Globus pallidus (tissue), 1 donor: ENCODE results near the gene THOC1.
A peak's percentile ranks its signal among the peaks of the same experiment; 100 is the strongest.
"Not testable (repeated sequence)": the region's sequence is repeated elsewhere in the genome, so short reads cannot be mapped to it uniquely, and the experiment has no call there.

Experiments
- DNase-seq: peaks from one replicate; pipeline ENCODE4 v3.0.0-alpha.2; 2015; ENCODE audit warnings: low spot score

The THOC1 gene

GRCh38 chr18:267688-268552 lies at the start of gene THOC1:
THOC1 (minus strand) TSS chr18:268047; CDS start chr18:268019, 28 bp downstream.
- peak; percentile 87 for DNase-seq

DNA sequence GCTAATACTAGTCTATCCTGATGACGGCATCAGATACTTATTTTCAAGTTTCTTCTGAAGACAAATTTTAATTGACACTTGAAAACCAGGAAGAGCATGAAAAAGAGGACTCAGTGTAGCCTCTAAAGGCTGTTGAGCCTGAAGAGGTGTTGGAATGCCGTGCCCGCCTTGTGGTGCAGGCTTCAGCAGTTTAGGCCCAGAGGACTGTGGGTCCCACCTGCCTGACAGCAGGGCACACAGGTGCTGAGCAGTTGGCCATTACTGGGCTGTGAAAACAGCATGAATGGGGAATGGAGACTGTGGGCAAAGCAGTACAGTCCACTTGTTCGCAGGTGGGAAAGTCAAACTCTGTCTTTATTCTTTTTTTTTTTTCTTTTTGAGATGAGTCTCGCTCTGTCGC lies 49.8 kb upstream of the THOC1 start:
- DNase-seq, result no peak

DNA sequence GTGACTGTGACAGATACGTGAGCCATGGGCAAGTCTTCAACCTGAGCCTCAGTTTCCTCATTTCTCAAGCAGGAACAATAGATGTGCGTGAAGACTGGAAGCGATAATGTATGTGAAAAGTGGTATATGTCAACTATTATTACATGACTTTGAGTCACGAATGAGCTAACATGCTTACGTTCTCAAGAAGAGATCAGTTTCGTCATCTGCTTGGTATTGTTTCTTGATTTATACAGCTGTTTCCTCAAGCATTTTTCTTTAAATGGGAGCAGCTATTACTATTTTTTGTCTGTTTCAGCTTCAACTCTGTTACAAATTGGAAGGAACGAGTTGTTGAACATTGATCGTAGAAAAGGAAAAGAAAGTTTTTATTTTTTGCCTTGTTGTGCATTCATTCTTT lies 48.5 kb upstream of the THOC1 start:
- DNase-seq, result no peak

DNA sequence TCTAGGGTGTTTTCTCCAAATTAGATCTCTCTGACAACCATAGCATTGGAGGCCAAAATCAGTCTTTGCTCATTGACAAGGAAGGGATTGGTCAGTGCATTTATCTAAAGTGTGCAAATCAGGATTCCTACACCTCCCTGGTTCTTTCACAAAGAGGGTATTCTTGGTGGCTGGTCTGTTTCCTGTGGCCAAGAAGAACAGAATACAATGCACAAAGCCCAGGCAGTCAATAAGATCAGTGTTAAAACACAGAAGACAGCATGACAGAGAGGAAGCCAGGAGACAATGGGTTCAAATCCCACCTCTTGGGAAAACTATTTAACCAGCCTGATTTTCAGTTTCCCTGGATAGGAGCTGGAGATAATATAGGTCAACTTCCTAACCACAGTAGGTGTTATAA lies 46.1 kb upstream of the THOC1 start:
- no peak for DNase-seq

DNA sequence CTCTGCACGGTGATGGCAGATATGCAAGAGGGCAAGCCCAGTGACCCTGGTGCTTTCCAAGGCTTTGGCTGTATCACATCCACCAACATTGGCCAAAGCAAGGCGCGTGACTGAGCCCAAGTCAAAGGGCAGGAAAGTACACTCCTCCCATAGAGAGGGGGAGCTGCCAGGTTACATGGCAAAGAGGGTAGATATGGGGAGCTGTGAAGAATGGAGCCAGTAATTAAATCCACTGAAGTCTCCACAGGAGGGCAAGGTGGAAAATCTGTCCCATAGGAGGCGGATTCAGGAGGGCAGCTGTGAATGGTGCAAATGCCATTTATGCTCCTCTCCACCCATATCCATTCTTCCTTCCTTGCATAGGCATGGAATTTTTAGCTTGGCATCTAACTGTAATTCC lies 44.6 kb upstream of the THOC1 start:
- no peak for DNase-seq

DNA sequence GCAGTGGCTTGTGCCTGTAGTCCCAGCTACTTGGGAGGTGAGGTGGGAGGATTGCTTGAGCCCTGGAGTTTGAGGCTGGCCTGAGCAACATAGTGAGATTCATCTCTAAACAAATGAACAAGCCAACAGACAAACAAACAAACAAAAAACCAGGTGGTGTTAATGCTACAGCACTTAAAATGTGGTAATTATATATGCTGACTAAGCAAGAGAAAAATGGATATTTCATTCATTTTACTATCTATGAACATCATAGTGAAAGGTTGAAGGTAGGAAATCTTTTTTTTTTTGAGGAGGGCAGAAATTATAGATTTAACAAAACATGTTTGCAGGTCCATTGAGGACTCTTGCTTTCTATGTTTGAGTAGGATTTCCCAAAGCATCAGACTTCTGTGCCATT lies 42.2 kb upstream of the THOC1 start:
- DNase-seq, result no peak

DNA sequence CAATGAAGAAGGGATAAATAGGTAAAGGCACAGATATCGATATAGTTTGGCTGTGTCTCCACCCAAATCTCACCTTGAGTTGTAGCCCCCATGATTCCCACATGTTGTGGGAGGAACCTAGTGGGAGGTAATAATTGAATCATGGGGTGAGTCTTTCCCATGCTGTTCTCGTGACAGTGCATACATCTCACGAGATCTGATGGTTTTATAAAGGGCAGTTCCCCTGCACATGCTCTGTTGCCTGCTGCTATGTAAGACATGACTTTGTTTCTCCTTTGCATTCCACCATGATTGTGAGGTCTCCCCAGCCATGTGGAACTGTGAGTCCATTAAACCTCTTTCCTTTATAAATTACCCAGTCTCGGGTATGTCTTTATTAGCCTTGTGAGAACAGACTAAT lies 40.2 kb upstream of the THOC1 start:
- not testable (repeated sequence) for DNase-seq

DNA sequence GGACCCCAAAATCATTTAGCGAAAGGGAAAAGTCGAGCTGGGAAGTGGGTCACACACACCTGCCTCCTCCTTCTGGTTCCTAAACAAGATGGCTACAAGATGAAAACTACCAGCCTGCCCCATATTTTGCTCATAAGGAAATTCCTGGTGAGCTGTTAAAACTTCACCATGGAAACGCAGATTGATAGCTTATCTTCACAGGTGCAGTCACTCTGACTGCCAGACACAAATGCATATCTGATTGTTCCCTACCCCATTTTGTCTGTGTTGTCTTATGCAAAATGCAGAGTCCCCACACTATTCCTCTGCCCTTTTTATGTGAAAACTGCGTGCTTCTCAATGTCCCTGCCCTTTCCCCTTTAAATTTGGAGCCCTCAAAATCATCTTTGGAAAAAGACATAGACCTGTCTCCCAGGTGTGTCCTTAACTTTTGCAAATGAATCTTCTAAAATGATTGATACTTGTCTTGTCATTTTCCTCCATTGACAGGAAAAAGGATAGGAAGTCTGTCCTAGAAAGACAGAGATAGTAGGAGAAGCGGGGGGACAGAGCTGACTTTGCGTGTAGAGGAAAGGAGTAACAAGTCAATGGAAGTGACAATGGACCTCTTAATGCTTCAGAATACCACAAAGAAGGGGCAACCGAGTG lies 38.9 kb upstream of the THOC1 start:
- DNase-seq, result no peak

DNA sequence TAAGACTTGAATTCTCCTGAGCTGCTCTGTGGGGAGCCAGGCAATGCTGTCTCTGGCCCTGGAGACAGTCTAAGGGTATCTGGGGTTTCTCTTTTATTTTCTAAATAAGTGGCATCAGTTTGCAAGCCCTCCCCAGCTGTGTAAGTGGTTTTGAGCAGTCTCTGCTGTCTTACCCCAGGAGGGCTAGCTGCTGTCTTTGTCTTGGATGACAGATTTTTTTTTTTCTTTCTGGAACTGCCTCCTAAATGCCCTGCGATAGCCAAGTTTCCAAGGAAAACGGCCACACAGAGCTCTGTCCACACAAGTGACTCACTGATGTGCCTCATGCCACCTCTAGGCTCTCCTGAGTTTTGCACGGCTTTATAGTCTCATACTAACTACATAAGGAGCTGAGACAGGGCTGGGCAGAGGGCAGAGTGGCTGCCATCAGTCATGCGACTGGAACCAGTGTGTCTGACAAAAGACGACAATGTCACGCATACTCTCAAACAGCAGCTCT lies 37.2 kb upstream of the THOC1 start:
- DNase-seq, result no peak

DNA sequence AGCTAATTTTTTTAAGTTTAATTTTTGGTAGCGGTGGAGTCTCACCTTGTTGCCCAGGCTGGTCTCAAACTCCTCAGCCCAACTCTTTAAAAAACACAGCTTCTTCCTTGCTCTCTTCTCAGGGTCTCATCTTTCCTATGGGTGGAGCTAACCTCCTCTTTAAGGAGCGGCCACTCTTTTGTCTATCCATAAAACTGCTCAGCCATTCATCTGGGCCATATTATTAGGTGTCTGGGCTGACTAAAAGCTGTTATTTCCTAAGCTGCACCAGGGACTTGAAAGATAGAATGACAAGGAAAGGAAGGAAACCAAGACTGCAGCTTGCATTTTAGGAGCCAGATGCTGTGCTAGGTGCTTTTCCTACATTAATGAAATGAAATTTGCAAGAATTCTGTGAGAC lies 35.8 kb upstream of the THOC1 start:
- no peak for DNase-seq

- DNase-seq, result no peak
Measured at GRCh38 chr18:303011-303410, 35.2 kb upstream of the THOC1 start.

GRCh38 chr18:302097-302496 lies 34.2 kb upstream of the THOC1 start:
- DNase-seq, result no peak

- no peak for DNase-seq
Measured at GRCh38 chr18:297936-298335, 30.1 kb upstream of the THOC1 start.

GRCh38 chr18:295756-296490 lies 28.1 kb upstream of the THOC1 start:
- no peak for DNase-seq

- no peak for DNase-seq
Measured at GRCh38 chr18:294566-294965, 26.7 kb upstream of the THOC1 start.

GRCh38 chr18:293536-293935 lies 25.7 kb upstream of the THOC1 start:
- DNase-seq, result no peak

GRCh38 chr18:292271-292670 lies 24.4 kb upstream of the THOC1 start:
- DNase-seq, result no peak

GRCh38 chr18:289970-290369 lies 22.1 kb upstream of the THOC1 start:
- not testable (repeated sequence) for DNase-seq

DNA sequence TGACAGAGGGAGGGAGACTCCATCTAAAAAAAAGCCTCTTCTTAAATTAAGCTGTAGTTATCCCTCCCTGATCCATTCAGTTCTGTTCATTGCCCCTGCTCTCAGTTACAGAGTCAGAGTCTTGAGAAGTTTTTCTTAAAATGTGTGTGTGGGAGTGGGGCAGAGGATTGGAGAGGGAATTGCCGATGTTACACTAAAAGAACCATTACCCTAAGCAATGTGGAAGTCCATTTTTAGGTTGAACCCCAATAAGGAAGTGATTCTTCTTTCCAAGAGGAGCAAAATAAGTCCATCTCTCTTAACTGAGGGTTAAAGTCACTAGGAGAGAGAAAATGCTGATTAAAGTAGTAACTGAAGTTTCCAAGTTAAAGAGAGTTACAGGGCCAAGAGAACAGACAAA lies 21.2 kb upstream of the THOC1 start:
- DNase-seq, result no peak

GRCh38 chr18:286515-287310 lies 18.9 kb upstream of the THOC1 start:
- peak; percentile 51 for DNase-seq

DNA sequence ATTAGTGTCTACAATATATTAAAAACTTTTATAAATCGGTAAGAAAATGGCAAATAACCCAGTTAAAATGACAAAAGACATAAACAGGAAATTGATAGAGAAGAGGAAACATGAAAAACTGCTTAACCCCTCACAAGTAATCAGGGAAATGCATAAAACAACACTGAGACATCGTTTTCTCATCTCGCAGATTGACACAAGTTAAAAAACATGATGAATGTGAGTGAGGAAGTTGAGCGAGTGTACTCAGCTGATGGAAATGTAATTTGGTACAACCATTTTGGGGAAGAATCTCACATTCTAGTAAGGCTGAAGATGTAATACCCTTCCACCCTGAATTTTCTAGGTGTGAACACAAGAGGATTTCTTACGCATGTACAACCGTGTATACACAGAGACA lies 18.0 kb upstream of the THOC1 start:
- no peak for DNase-seq

- DNase-seq, result peak; percentile 27
Measured at GRCh38 chr18:275486-275885, 7.6 kb upstream of the THOC1 start.
